Embryonic facial prominence (tissue), 1 donor: ENCODE results near the gene SCAMP1.
A peak's percentile ranks its signal among the peaks of the same experiment; 100 is the strongest.
"Not testable (repeated sequence)": the region's sequence is repeated elsewhere in the genome, so short reads cannot be mapped to it uniquely, and the experiment has no call there.

Experiments
- DNase-seq: peaks from one replicate; pipeline ENCODE4 v3.0.0-alpha.2; 2016; ENCODE audit errors: extremely low spot score

The SCAMP1 gene, protein sequence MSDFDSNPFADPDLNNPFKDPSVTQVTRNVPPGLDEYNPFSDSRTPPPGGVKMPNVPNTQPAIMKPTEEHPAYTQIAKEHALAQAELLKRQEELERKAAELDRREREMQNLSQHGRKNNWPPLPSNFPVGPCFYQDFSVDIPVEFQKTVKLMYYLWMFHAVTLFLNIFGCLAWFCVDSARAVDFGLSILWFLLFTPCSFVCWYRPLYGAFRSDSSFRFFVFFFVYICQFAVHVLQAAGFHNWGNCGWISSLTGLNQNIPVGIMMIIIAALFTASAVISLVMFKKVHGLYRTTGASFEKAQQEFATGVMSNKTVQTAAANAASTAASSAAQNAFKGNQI

DNA sequence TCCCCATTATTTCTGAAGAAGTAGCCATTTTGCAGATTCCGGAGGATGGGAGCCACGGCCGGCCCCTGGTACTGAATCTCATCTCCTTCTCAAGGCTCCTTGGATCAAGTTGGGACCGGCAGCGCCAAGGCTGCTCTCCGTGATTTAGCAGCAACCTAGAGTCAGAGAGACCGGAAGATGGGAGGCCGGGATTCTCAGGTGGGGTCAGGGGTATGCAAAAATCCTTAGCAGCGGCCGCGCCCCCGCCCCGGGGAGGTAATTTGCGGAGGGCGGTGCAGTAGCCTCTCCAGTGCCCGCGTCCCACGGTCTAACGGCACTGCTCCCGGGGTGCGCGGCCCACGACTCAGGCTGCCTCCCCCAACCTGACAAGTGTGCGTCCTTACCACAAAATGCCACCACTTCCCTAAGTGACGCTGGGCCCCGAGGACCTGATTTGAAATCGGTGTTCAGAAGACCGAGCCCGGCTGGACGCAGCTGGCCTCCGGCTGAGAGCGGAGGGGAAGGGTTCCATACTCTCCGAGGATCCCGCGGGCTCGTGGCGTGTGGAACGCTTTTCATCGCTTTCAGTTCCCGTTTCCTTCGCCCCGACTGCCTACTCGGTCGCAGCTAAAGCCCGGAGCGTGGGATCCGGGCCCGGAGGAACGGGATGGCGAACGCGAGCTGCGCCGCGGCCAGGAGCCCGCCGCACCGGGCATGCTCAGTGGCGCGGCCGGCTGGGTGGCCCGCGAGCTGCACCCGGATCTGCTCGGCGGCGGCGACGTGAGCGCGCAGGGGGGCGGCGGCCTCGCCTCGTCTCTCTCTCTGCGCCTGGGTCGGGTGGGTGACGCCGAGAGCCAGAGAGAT lies at the start of gene SCAMP1:
Gene SCAMP1 (plus strand): TSS at position 787 of the 843 bp plus-strand sequence. CDS start 55 bp downstream, at position 842.
- DNase-seq, result peak; percentile 78

DNA sequence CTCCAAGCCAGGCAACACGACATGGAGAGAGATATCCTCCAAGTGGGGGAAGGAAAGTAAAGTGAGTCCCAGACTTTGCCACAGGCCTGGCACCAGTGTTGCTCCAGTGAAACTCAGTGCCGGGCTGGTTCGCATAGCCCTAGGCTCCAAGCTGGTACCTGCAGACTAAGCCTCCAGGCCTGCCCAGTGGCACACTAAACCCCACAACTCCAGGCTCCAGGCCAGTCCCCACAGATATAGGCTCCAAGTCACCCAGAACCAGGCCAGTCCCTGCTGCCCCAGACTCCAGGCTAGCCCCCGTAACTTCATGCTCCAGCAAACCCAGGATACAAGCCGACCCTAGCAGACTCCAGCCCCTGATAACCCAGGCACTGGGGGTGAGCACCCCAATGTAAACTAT lies 42.9 kb upstream of the SCAMP1 start:
- no peak for DNase-seq

DNA sequence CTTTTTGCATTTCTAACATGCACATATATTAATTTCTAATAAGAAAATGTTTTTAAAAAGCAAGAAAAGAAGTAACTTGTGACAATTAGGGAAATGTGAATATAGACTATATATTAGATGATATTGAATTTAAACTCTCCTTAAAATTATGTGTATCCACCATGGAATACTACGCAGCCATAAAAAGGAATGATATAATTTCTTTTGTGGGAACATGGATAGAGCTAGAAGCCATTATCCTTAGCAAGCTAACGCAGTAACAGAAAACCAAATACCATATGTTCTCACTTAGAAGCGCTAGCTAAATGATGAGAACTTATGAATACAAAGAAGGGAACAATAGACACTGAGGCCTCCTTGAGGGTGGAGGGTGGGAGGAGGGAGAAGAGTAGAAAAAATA lies 42.1 kb upstream of the SCAMP1 start:
- DNase-seq, result no peak

DNA sequence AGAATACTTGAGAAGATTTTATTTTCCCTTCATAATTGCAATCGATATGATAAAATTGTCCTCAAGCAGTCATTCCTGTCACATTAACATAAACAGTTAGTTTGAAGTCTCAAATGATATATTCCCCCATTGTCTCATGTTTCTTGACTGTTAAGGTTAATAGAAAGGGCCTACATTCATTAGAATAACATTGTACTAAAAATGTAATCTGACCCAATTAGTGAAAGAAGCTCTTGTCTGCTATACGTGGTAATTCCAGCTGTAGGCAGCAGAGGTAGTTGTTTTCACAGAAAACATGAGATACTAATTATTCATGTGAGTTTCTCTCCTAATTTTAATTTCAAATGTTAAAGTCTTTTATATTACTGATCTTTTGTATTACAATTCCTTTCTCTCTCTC lies 40.0 kb upstream of the SCAMP1 start:
- DNase-seq, result no peak

DNA sequence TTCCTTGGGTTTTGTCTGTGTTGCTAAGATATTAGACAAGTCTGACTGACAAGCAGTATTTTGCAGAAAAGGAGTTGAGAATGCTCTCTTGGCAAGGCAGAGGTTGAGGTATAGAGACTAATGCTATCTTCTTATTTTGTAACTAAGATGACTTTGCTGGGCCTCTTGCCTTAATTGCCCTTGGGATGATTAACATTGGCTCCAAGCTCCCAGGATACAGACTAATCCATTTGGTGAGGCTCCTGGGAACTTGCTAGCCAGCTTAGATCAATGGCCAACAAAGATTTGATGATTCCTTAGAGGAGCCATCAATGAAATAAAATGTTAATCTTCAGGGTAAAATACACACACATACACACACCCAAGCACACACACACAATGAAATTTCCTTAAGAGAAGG lies 37.2 kb upstream of the SCAMP1 start:
- no peak for DNase-seq

DNA sequence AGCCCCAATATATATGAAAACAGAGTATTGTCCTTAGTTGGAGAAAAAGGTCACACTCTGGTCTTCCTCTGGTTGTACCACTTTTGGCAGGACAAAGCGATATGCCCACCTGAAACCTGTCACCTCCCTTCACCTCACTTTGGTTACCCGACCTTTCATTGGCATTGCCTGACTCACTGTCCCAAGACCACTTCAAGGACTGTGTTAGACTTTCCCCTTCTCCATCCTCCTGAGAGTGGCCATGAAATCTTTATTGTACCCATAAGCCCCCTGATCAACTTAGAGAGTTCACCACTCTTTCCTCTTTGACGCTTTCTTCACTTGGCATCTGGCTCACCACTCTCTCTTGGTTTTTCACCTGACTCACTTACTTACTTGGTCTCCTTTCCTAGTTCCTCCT lies 33.5 kb upstream of the SCAMP1 start:
- DNase-seq, result no peak

DNA sequence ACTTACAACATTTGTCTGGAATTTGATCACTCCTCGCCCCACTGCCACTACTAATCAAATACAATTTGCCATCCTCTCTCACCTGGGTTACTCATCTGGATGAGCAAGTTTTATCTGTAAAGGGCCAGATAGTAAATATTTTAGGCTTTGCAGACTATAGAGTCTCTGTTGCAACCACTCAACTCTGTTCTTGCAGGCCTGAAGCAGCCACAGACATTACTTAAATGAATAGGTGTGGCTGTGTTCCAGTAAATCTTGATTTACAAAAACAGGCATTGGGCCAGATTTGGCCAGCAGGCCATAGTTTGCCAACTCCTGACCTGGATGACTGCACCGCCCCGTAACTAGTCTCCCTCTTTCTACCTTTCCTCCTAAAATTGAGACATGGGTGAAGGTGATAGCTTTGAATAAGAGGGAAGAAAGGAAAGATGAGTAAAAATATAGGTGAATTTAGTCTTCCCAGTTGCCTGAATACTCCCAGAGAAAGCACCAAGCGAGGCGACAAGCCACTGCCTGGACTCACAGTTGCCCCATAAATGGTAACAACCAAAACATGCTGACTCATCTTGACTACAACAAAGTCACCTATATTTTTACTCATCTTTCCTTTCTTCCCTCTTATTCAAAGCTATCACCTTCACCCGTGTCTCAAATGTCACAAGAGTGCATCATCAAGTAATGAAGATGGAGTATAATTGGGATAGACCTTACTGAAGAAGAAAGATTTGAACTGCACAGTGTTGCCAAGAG lies 32.5 kb upstream of the SCAMP1 start:
- DNase-seq, result no peak

DNA sequence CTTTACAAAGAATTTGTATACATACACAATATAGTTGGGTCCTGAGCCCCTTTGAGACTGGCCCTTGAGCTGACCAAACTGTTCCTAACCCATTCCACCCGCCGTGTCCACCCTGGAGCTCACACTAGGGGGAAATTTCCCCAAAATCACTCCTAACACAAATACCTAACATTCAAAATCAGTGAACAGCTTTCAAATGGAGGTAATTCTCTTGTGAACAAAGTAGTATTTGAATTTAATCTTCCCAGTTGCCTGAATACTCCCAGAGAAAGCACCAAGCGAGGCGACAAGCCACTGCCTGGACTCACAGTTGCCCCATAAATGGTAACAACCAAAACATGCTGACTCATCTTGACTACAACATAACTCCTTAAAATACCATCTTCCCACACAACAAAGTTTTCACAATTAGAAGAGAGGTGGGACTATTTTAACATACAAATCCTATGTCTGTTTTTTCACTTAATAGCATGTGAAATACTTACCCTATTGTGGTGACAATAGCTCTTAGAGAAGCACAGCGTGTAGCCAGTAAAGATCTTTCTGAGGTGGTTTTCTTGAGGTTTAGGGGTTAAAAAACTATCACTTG lies 31.7 kb upstream of the SCAMP1 start:
- no peak for DNase-seq

DNA sequence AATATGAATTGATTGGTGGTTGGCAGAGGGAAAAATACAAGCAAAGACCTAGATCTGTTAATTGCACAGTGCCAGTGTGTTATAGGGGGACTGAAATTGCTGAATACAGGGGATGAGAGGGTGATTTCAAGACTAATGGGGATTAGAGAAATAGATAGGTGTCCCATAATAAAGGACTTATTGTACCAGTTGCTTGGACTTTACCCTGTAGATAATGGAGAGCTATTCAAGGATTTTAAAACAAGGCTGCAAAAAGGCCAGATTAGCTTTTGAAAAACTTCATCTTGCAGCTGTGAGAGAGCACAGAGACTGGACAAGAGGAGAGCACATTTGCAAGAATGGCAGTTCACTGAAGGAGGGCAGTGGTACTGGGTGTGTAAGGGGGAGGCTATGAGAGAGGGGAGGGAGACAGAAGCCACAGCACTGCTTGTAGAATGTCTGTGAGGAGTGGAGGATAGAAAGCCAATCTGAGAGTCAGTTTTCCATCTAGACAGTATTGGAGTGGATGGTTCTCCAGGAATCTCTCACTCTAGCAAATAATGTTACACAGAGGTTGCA lies 28.8 kb upstream of the SCAMP1 start:
- no peak for DNase-seq

DNA sequence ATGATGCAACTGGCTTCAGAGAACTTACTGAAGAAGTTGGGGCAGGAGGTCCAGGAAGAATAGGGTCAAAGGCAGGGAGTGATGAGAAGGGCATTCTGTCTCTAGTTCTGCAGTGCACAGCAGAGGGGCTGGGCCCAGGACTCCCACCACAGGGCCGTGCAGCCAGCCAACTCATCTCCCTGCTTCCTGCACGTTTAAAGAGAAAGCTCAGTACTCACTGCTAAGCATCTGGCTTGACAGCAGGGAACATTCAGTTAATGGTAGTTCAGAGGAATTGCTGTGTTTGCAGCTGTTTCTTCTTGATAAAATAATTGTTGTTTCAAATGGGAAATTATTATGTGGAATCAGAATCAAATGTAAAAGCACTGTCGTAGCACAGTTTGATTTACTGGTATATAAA lies 25.6 kb upstream of the SCAMP1 start:
- DNase-seq, result no peak

DNA sequence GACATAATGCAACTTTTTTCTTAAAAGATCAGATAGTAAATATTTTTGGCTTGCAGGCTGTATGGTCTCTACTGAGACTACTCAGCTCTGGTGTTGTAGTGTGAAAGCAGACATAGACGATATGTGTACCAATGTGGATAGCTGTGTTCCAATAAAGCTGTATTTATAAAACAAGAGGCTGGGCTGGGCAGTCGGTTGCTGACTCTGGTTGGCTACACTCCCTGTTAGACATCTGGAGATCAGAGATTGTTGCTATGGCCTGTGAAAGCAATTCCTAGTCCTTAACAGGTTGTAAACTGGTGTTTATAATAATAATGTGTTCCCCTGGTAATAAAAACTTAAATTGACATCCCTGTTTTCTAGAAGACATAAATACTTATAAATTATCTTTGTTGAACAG lies 24.4 kb upstream of the SCAMP1 start:
- DNase-seq, result no peak

DNA sequence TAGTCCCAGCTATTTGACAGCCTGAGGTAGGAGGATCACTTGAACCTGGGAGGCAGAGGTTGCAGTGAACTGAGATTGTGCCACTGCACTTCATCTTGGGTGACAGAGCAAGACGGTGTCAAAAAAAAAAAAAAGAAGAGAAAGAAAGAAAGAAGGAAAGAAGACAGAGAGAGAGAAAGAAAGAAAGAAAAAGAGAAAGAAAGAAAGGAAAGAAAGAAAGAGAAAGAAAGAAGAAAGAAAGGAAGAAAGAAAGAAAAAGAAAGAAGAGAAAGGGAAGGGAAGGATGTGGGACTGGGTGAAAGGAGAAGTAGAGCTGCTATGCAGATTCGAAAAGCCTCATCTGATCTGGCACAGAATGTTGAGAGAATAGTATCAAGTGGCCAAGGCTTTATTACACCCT lies 23.7 kb upstream of the SCAMP1 start:
- DNase-seq, result no peak

DNA sequence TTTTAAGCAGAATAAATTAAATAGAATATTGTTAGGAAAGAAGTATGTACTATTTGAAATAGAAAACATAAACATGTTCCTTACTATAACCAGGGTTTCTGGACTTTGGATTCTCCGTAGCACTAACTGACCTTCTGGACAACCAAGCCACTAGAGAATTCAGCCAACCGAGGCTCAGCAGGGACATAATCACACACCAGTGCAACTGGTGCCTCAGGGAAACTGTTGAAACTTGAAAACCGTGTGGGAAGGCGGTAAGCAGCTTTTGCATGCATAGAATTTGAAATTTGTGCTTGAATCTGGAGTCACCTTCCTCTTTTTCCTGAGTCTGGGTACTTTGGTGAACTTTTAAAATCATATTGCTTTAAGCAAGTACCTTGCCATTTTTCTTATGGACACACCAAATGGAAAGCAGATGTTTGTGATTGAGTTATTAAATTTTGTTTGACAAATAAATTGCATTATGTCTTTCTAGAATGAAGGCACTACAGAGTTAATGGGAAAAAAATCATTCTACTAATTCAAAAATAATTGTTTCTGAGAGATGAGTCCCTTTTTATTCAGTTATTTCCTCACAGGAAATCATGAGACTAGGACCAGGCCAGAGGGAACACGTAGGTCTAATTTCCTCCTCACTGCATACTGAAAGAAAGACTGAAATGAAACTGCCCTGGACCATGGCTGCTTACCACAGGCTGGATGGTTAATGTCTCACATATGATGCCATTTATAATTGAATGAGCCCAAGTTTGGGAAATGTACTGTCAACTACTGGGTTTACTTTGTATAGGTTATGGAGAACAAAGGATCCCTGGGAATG lies 20.6 kb upstream of the SCAMP1 start:
- DNase-seq, result no peak

DNA sequence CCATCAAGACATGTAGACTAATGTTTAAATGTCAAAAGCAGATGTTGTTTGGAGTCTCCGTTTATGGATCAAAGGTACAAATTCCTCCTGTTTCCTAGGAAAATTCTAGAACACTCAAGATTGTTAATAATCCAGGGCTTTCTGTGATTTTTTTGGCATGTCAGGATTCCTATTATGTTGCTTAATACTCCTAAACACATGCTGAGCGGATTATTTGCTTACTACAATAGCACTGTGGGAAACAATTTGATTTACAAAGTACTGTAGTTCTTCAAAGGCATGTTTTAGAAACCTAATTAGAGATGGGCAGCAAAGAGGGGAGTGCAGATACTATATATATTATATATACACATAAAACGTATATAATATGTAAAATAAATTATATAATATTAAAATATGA lies 19.0 kb upstream of the SCAMP1 start:
- no peak for DNase-seq

DNA sequence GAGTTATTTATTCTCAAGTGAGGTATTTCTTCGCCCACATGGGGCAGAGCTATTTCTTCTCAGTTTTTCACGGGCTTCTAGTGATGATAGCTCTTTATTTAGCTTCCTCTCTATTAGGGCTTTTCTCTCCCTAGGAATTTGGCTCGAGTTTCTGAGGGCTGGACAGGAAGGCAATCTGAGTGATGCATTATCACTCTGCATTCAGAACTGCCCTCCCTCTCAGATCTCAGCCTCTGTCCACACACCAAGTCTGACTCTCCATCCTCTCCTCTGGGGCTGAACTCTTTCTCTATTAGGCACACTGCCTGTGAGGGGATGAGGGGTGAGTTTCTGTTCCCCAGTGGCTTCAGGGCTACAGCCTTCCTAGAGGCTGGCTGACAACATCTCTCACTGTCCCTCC lies 14.9 kb upstream of the SCAMP1 start:
- DNase-seq, result no peak

DNA sequence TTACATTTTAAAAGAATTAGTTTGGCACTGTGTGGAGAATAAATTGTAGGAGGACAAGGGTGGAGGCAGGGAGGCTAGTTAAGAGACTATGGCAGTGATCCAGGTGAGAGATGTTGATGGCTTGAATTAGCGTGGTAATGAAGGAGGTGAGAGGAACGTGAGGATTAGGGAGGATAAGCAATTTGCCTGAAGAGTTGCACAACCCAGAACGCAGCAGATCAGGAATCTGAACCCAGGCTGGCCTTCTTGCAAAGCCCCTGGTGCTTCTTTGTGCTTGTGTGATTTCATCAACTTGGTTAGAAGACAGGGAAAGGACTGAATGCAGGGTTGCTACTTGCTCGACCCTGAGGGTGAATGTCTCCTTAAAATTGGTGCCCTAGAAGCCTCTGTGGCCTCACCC lies 6.9 kb upstream of the SCAMP1 start:
- no peak for DNase-seq

DNA sequence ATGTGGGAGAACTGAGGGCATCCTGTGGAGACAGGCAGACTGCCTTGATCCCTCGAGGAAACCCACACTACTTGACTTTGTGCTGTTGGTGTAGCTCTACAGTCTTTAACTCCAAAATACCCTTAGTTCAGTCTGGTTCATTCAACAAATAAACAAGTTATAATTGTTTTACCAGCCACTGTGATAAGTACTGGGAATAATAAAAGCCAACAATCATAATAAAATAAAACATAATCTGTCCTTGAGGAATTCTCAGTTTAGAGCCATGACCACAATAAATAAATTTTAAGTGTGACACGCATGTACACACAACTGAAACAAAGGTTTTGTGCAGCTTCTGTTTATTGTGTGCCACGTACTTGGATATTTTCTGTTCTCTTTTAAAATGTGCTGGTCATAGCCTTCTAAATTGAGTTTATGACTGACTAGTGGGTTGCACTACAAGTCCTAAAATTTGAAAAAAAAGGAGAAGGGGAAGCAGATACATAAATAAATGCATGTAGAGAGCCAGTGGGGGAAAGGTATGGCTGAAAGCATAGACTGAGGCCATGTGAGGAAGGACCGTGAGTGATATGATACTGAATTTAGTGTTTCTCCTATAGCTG lies 6.2 kb upstream of the SCAMP1 start:
- DNase-seq, result no peak

DNA sequence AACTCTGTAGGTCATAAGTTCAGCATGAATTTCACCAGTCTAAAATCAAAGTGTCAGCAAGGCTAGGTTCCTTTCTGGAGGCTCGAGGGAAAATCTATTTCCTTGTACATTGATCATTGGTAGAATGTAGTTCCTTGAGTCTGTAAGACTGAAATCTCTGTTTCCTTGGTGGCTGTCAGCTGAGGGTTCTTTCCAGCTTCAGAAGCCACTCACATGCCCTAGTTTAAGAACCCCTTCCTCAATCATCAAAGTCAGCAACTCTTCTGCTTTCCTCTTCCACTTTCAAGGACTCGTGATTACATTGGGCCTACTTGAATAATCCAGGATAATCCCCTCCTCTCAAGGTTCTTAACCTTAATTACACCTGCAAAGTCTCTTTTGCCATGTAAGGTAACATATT lies 4.9 kb upstream of the SCAMP1 start:
- no peak for DNase-seq

DNA sequence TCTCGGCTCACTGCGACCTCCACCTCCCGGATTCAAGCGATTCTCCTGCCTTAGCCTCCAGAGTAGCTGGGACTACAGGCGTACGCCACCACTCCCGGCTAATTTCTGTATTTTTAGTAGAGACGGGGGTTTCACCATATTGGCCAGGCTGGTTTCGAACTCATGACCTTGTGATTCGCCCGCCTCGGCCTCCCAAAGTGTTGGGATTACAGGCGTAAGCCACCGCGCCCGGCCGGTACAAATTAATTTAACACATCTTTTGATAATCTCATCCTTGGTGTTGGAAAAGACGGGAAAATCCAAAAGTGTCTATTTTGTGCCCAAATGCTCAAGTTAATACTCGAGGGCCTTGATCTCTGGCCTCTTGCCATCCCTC lies 974 bp upstream of the SCAMP1 start:
- not testable (repeated sequence) for DNase-seq

DNA sequence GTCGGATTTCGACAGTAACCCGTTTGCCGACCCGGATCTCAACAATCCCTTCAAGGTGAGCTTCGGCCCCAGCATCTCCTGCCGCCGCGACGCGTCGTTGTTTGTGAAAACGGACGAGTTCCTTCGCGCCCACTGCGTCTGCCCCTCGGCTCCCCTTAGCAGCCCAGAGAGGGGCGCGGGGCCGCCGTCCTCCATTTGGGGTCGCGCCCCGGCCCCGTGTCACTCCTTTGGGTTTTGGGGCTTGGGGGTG lies 182 bp downstream of the SCAMP1 start:
- no peak for DNase-seq
